Fibroblast of the aortic adventitia (primary cell): ENCODE results near the gene DAPK1. TPM values are rescaled to one million over a fixed set of nuclear protein-coding genes. Genes with fewer than 3 reads are reported as not detected.
A peak's percentile ranks its signal among the peaks of the same experiment; 100 is the strongest.

Source experiments
- DNase-seq: peaks from one replicate; pipeline ENCODE4 v3.0.0-alpha.2; 2010; ENCODE audit warnings: low read depth
- H3K4me3 ChIP-seq: 2 replicates; pipeline ENCODE4 v1.5.1; 2011; ENCODE audit warnings: low read depth, mild to moderate bottlenecking, control low read depth, low read length, moderate library complexity
- CTCF ChIP-seq: IDR thresholded peaks from 2 replicates; pipeline ENCODE4 v1.5.1; 2011; ENCODE audit warnings: mild to moderate bottlenecking, low read length, control low read depth, inconsistent platforms; ENCODE audit not compliant: insufficient read depth
- total RNA-seq: library from RNA; depleted of rRNA; stranded (reverse); fragments of >200 nt; gene quantifications from 2 replicates; pipeline ENCODE4 v1.2.3, GENCODE V29; 2012; ENCODE audit warnings: low replicate concordance

The DAPK1 gene
- total RNA-seq, 1 donor, result 30.9 TPM

- TF ChIP-seq CTCF, result no peak
- no peak overlapping the region for H3K4me3 ChIP-seq
- DNase-seq, result no peak
Measured at GRCh38 chr9:87674565-87675299, 177.1 kb downstream of the DAPK1 start.

- no peak for TF ChIP-seq CTCF
- DNase-seq, result no peak
Measured at GRCh38 chr9:87675906-87676515, 178.3 kb downstream of the DAPK1 start.

GRCh38 chr9:87676976-87677775 lies 179.5 kb downstream of the DAPK1 start:
- no peak for TF ChIP-seq CTCF
- H3K4me3 ChIP-seq, result no peak overlapping the region
- peak; percentile 51 for DNase-seq

More at GRCh38 chr9:87675906-87676515, 178.3 kb downstream of the DAPK1 start:
- no peak overlapping the region for H3K4me3 ChIP-seq

GRCh38 chr9:87677776-87678587 lies 180.3 kb downstream of the DAPK1 start:
- no peak overlapping the region for H3K4me3 ChIP-seq
- TF ChIP-seq CTCF, result no peak

GRCh38 chr9:87678650-87679355 lies 181.1 kb downstream of the DAPK1 start:
- no peak overlapping the region for H3K4me3 ChIP-seq
- DNase-seq, result peak; percentile 89
- TF ChIP-seq CTCF, result peak; percentile 85

More at GRCh38 chr9:87677776-87678587, 180.3 kb downstream of the DAPK1 start:
- no peak for DNase-seq
